Right lobe of liver (tissue), 6 donors: ENCODE results near the gene SRPX. TPM values are rescaled to one million over a fixed set of nuclear protein-coding genes. Genes with fewer than 3 reads are reported as not detected.
A peak's percentile ranks its signal among the peaks of the same experiment; 100 is the strongest.

Source experiments
- ATAC-seq, 4 donors: fragments of 200-7000 bp; cut with Tn5 transposase; one replicate each; pipeline ENCODE4 v1.9.1; 2020; ENCODE audit warnings: mild to moderate bottlenecking in 4 of 4, moderate library complexity in 4 of 4
- DNase-seq, 3 donors: peaks; one replicate each; pipeline ENCODE4 v3.0.0-alpha.2; 2020
- H3K27ac ChIP-seq, 3 donors: fragments of 200-600 bp; one replicate each; pipeline ENCODE4 v1.8.0; 2022
- H3K27me3 ChIP-seq, 2 donors: fragments of 200-600 bp; one replicate each; pipeline ENCODE4 v1.8.0; 2022
- H3K36me3 ChIP-seq, 4 donors: fragments of 200-600 bp; sonication (generic) in 1 of 4; one replicate each; pipeline versions ENCODE4 v1.5.1 to v1.8.0; 2017 to 2022; ENCODE audit warnings: control low read depth in 1 of 4
- H3K4me1 ChIP-seq, 4 donors: fragments of 200-600 bp; sonication (generic) in 1 of 4; one replicate each; pipeline versions ENCODE4 v1.5.1 to v1.8.0; 2017 to 2022; ENCODE audit warnings: control low read depth in 1 of 4
- H3K4me3 ChIP-seq, 3 donors: fragments of 200-600 bp; one replicate each; pipeline ENCODE4 v1.8.0; 2022
- H3K9me3 ChIP-seq, 4 donors: fragments of 200-600 bp; sonication (generic) in 1 of 4; one replicate each; pipeline versions ENCODE4 v1.5.1 to v1.8.0; 2017 to 2022; ENCODE audit warnings: control low read depth in 1 of 4
- CTCF ChIP-seq, 4 donors: fragments of 200-600 bp in 3 of 4; fragments of 450-650 bp in 1 of 4; IDR thresholded peaks; one replicate each; pipeline versions ENCODE4 v1.5.1 to v1.8.0; 2016 to 2022; ENCODE audit warnings: antibody characterized with exemption in 4 of 4, mild to moderate bottlenecking in 2 of 4
- POLR2A ChIP-seq: fragments of 450-650 bp; IDR thresholded peaks from one replicate; pipeline ENCODE4 v1.6.1; 2017; ENCODE audit warnings: antibody characterized with exemption, mild to moderate bottlenecking
- WGBS: methylation state at CpG from one replicate; pipeline ENCODE4 v1.1.6; 2018; ENCODE audit warnings: low coverage, low lambda C conversion rate; ENCODE audit not compliant: insufficient coverage; ENCODE audit errors: missing lambda C conversion rate; 5-methylcytosine and 5-hydroxymethylcytosine counted together
- intact Hi-C, 2 donors: fragments of 100-400 bp; cut with DNase I; formaldehyde crosslinking; loops; one replicate each; pipeline versions ENCODE4 v1.11.2 to v1.14.1; 2022
- total RNA-seq, 6 experiments: library from RNA; depleted of rRNA in 2 of 6; stranded (reverse); fragments of >200 nt in 2 of 6; fragmentation: NEBNext Ultra II Directional in 3 of 6; extraction: Animal tissue kit (Norgen Biotek cat#: 25700) in 3 of 6; gene quantifications; one replicate each; pipeline versions ENCODE4 v1.1.0 to v1.2.4, GENCODE V29; 2016 to 2023
- donor health status: DM: no; HTN: yes; CAD: no.
- donor health status: DM: no; HTN: no; CAD: no.
- donor health status: DM: no; HTN: no; CAD: no.
- donor health status: DM: no; HTN: yes; CAD: no.
- donor health status: DM: no; HTN: yes; CAD: no.

The SRPX gene
- total RNA-seq, 6 experiments from 2014 or later = 6.5 to 15.3 (median 10.5) TPM

DNA sequence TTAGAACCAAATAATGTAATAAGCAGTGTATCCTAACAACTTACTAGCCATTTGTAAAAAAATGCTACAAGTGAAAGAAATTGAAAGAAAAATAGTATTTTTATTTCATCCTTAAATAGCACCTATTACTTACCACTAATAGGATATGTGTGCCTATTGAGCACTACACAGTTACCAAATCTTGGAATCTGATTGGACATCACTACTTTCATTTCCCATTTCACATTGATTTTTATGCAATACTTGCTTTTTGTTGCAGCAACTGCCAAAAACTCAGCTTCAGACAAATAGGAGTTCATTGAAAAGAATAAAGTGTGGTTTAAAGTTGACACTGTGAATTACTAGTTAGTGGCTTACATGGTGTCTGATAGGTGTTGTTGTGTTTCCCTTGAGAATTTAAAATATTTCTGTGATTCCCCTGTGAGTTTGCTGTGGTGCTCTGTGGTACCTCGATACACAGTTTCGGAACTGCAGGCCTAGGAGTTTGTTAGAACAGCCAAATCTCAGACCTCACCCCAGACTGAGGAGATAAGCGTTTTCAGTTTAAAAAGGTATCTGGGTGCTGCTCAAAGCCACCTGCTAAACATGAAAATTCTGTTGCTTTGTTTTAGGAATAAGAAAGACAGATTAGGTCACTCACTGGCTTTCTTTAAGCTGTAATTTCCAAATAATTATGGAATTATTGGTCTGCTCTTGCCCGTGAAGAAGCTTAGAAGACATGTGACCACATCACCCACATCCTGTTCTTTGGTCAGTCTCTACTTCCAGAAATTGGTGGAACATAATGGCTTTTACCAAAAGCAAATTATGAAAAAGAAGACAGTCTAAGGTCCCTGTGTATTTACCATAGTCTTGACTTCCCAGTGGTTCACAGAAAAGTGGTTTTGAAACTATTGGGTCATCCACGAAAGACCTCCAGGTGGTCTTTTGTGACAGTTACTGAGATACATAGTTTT is 116.5 kb downstream of the SRPX start:
- intact Hi-C loops = no loop called here
- H3K27me3 ChIP-seq = no peaks in the 10 kb centered on the region
- ATAC-seq (peak; percentile 56 to 73 (median 61)), DNase-seq (no peak)
- peaks cover 0 to 19% (median 5%) of the 10 kb centered on the region in 4 donors for H3K4me1 ChIP-seq
- H3K9me3 ChIP-seq = no peaks in the 10 kb centered on the region
- H3K36me3 ChIP-seq = no peaks in the 10 kb centered on the region
- H3K27ac ChIP-seq = peak overlapping the region in 1 of 3 donors; percentile 6
- no peak overlapping the region for H3K4me3 ChIP-seq
- no peak for TF ChIP-seq CTCF (IDR thresholded peaks at IDR 0.05)
- 34% methylated on average over 5 of the region's 5 CpGs for WGBS

GRCh38 chrX:38102875-38103274 is 117.8 kb downstream of the SRPX start:
- no peaks in the 10 kb centered on the region for H3K9me3 ChIP-seq
- peaks cover 0 to 15% (median 5%) of the 10 kb centered on the region in 4 donors for H3K4me1 ChIP-seq
- H3K4me3 ChIP-seq = no peak overlapping the region
- 42% methylated on average over 1 of the region's 1 CpG for WGBS
- no peak for TF ChIP-seq CTCF (IDR thresholded peaks at IDR 0.05)
- TF ChIP-seq POLR2A = no peak
- no peak overlapping the region for H3K27ac ChIP-seq
- no peaks in the 10 kb centered on the region for H3K36me3 ChIP-seq
- no peak for DNase-seq
- H3K27me3 ChIP-seq = no peaks in the 10 kb centered on the region
- intact Hi-C loops = no loop called here
- ATAC-seq = no peak

DNA sequence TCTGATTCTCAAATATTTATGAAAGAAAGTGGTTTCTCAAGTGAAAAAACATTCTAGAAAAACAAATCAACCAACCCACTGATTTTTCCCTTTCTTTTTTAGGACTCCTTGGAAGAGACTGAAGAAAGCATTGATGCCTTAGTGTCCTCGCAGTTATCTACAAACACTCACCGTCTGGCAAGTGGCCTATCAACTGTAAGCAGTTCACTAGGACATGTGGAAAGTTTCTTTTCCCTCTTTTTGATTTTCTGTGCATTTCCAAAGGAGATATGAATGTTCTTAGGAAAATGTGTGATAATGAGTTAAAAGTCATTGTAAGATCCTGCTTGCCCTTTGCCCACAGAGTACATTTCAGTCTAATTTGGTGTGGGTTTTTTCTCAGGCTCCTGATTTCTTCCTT is 118.4 kb downstream of the SRPX start:
- Histone ChIP-seq H3K27me3 (no peaks in the 10 kb centered on the region), H3K27ac (no peak overlapping the region), H3K9me3 (no peaks in the 10 kb centered on the region), H3K4me3 (no peak overlapping the region), H3K36me3 (no peaks in the 10 kb centered on the region), H3K4me1 (peaks cover 0 to 10% (median 5%) of the 10 kb centered on the region in 4 donors)
- DNase-seq (no peak), ATAC-seq (no peak)
- intact Hi-C loops = no loop called here
- WGBS = 45% methylated on average over 2 of the region's 2 CpGs
- TF ChIP-seq POLR2A (no peak), CTCF (IDR thresholded peaks at IDR 0.05) (no peak)

GRCh38 chrX:38099688-38100087 is 121.0 kb downstream of the SRPX start:
- Histone ChIP-seq H3K36me3 (no peaks in the 10 kb centered on the region), H3K4me3 (no peak overlapping the region), H3K27ac (no peak overlapping the region), H3K9me3 (no peaks in the 10 kb centered on the region), H3K4me1 (peaks cover 0 to 5% (median 0%) of the 10 kb centered on the region in 4 donors), H3K27me3 (no peaks in the 10 kb centered on the region)
- ATAC-seq (no peak), DNase-seq (no peak)
- intact Hi-C loops = no loop called here
- TF ChIP-seq POLR2A (no peak), CTCF (IDR thresholded peaks at IDR 0.05) (no peak)

Other genes starting within 250 kb of the SRPX start
- 1 to 10 TPM; 1.1 to 2.9 (median 2.4) TPM for gene SYTL5, start 214.3 kb downstream of the SRPX start, total RNA-seq
- 10 to 100 TPM in 1 of 6 experiments, 1 to 10 TPM in 5; 1.9 to 14.1 (median 3.6) TPM for gene RPGR, start 106.6 kb upstream of the SRPX start, total RNA-seq
- gene OTC, start 131.7 kb upstream of the SRPX start, total RNA-seq = 100 to 1,000 TPM in 2 of 6 experiments, 10 to 100 TPM in 4; 84.6 to 212 (median 95.5) TPM